NOMO-1 (cell line): ENCODE data around the gene FARS2.
"Not testable (repeated sequence)": the region's sequence is repeated elsewhere in the genome, so short reads cannot be mapped to it uniquely, and the experiment has no call there.

Experiments
- DNase-seq, 2 experiments: peaks; one replicate each; lab custom pipeline; 2025; ENCODE audit not compliant: unreplicated experiment in 2 of 2; lab: John Stamatoyannopoulos, UW

Gene FARS2

GRCh38 chr6:5674721-5675120 is 413.4 kb downstream of the FARS2 start:
- DNase-seq = peak in 1 of 2 experiments; percentile 30

GRCh38 chr6:5676701-5677100 is 415.4 kb downstream of the FARS2 start:
- DNase-seq = no peak

DNA sequence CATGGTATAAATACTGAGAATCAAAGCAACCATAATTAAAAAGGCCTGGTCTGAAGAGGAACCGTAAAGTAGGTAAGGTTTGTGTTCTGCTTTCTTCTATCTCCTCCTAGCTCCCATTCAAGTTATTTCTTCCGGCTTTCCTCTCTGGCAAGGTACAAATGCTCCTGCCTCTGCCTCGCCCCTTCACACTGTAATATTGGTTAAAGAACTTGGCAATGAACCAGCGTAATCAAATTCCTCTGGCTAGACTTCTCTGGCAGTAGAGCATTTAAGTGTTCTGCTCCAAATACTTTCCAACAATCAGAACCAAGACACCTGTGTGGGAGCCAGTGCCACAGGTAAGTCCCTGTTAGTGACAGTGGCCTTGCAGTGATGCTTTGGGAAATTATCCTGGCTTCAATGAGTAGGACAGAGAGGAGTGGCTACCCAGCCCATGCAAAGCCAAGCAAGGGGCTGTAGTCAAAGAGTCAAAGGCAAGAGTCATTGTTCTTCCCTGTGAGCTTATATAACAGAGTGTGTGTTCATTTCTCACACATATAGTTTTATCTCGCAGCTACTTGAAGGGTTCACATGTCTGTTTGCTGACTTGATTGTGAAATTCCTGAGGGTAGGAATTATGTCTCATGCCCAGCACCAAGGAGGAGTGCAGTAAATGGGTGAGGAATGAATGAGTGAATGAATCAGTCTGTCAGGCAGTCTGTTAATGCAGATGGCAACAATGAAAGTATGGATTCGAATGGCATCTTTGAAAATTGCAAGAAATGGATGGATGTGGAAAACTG is 416.1 kb downstream of the FARS2 start:
- DNase-seq = no peak

- no peak for DNase-seq
Observed at GRCh38 chr6:5679270-5679669, 418.0 kb downstream of the FARS2 start.

GRCh38 chr6:5679691-5680090 is 418.4 kb downstream of the FARS2 start:
- DNase-seq = peak in 1 of 2 experiments; percentile 25

- no peak for DNase-seq
Observed at GRCh38 chr6:5680095-5680494, 418.8 kb downstream of the FARS2 start.

- no peak for DNase-seq
Observed at GRCh38 chr6:5681480-5681879, 420.2 kb downstream of the FARS2 start.

GRCh38 chr6:5682530-5682929 is 421.2 kb downstream of the FARS2 start:
- no peak for DNase-seq

GRCh38 chr6:5683747-5684146 is 422.4 kb downstream of the FARS2 start:
- not testable (repeated sequence) for DNase-seq

DNA sequence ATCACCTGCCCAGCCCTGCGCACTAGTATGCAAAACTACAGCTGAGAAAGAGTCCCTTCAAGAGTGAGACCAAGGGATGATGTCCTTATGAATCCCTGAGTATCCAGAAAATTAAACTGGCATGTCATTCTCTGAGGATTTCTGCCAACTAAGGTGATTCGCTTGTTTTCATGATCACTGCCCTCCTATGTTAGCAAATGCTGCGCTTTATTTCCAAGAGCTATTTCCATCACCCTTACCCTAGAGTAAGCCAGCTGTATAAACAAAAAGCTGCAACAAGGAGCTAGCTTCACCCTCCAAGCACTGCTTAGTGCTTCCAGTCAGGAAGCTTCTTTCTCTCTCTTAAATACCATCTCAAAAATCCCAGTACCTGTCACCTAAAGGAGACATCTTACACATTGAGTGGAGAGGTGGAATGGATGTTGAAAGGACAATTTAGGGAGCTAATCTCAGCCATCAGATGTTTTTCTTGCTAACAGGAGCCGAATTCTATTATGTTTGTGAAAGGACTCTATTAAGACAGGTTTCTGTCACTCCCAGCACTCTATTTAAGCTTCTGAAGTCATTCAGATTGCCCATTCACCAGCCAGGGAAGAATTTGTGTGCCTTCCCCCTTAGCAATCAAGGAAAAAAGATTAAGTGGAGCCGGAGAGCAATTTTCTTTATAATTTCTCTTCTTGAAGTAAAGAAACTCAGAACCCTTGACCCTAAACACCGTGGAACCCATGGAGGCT is 423.2 kb downstream of the FARS2 start:
- DNase-seq = no peak

DNA sequence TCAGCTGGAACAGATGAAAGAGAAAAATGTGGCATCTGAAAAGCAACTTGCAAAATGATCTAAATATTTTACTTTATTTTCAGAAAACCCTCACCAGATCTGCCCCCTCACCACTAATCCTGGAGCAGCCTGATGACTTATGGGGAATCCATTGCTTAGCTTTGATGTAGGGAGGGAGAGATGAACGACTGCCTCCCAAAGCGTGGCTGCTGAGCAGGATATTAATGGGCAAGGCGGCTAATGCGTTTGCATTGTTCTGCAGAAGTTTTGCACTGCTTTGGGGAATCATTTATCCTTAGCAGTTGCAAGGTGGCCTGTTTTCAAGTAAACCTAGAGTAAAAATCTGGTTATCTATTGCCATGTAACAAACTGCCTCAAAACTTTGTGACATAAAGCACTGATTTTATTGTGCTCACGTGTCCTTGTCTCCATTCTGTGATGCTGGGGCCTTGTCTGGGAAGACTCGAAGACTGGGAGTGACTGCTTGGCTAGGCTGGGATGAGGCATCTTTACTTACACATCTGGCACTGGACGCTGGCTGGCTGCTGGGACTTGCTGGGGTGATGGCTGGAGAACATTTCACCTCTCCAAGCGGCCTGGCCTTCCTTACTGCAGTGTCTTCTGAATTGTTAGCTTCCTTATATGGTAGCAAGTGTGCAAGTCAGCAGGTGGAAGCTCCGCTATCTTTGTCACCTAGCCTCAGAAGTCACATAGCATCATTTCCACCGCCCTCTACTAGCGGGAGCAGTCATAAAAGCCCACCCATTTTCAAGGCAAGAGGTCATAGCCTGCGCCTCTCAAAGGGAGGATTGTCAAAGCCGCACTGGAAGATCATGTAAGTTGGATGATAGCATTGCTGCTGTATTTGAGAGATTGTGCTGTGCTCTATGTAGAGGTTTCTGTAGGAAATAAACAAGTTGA is 432.2 kb downstream of the FARS2 start:
- DNase-seq = no peak

- DNase-seq = peak in 1 of 2 experiments; percentile 14
Observed at GRCh38 chr6:5695260-5696245, 434.2 kb downstream of the FARS2 start.

DNA sequence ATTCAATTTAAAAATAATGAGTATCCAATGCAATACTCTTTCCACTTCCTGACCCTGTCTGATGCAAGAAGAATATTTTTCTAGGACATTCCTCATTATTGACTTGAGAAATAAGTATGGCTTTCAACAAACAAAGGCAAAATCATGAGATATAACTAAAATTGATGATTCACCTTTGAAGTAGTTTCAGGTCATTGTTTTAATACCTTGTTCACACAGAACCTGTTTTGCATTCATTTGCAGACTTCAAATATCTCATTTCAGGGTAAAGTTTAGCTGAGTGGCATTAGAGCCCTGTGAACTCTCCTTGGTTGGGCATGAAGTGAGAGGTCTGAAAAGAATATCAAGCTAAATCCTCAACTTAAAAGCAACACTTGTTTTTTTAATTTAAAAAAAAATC is 436.2 kb downstream of the FARS2 start:
- DNase-seq = no peak

DNA sequence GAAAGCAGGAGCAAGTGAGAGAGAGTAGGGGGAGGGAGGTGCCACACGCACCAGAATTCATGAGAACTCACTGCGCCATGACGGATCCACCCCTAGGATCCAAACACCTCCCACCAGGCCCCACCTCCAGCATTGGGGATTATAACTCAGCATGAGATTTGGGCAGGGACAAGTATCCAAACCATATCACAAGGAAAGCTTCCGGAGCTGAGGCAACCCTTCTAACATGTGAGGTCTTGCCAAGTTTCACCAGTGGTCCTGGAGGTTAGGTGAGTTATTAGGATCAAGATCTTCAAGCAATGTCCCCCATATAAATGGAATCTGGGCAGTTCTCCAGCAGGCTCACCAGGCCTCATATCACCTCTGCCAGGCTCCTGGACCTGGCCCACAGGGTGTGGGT is 437.0 kb downstream of the FARS2 start:
- DNase-seq = no peak

GRCh38 chr6:5699064-5699463 is 437.8 kb downstream of the FARS2 start:
- peak; percentile 69 to 95 for DNase-seq

- DNase-seq = no peak
Observed at GRCh38 chr6:5701174-5701573, 439.9 kb downstream of the FARS2 start.

- DNase-seq = no peak
Observed at GRCh38 chr6:5704708-5705107, 443.4 kb downstream of the FARS2 start.

GRCh38 chr6:5705252-5705651 is 443.9 kb downstream of the FARS2 start:
- DNase-seq = no peak

DNA sequence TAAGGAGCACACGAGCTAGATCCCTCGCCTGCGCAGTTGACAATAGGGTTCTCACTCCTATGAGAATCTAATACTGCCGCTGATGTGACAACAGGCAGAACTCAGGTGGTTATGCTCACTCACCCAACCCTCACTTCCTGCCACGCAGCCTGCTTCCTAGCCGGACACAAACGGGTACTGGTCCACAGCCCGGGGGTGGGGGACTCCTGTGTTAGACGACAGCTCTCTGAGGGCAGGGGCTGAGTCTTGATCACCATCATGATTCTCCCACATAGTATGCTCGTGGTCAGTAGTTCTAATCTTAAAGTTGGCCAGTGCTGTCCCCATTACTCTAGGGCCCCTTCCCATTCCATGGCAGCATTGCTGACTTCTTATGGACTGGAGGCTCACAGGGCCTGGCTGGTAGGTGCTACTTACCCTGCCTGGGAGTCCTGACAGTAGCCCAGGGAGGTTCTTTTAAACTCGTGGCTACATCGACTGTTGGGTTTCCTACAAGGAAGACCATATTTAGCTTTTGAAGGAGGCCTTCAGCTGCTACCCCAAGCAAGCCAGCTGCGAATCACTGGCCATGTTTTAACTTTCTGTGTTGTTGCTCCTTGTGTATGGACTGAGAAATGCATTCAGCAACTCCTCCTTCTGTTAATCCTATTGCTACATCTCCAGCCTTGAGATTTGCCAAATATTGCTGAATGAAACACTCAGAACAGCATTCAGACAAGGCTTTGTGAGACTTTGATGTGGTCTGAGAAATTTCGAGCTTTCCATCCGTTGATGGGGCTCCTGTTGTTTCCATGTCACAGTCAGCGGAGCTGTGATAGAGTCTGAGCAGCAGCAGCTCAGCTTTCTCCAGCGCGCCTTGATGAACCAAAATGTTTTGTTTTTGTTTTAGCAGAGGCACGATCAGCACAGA is 445.1 kb downstream of the FARS2 start:
- no peak for DNase-seq
